Heart left ventricle (tissue), 13 donors: ENCODE results near the gene ALPL.

ENCODE experiments used
- CTCF ChIP-seq, 12 donors: fragments of 200-600 bp; sonication (generic) in 4 of 12; IDR thresholded peaks; one replicate each; pipeline versions ENCODE4 v1.5.0 to v1.8.0; 2018 to 2022; ENCODE audit warnings: antibody characterized with exemption in 12 of 12, mild to moderate bottlenecking in 5 of 12
- POLR2A ChIP-seq, 2 donors: fragments of 450-650 bp; IDR thresholded peaks; one replicate each; pipeline ENCODE4 v1.6.1; 2017; ENCODE audit warnings: antibody characterized with exemption in 2 of 2, mild to moderate bottlenecking in 2 of 2, moderate library complexity in 2 of 2
- donor health status: ischemic (EF 13 %, LVEDD 7.1; RV severe dilation, severe dysfunction).
- donor health status: DM: no; HTN: yes; CAD: no.
- donor health status: DM: no; HTN: no; CAD: no.
- donor health status: ischemic (EF 25% LVEDD 6.9; RV normal size, moderate dysfunction).
- donor health status: ischemic (EF 25% LVEDD 5.7; RV mildly dilated, moderate dysfunction).
- donor health status: ischemic (EF 35%, LVEDD 5.7; RV mildly dilated, moderate dysfunction).
- donor health status: nonischemic (EF 11% LVEDD 7.7; RV severe dilation, severe dysfunction).
- donor health status: DM: yes; HTN: yes; CAD: no.
- donor health status: PGD.
- donor health status: ischemic (EF 29% LVEDD 5.4; RV normal size, mild dysfunction).
- donor health status: nonischemic (EF 23%, LVEDD 6.1; RV moderate dilation, normal function).

GRCh38 chr1:21568809-21569385 lies 59.7 kb downstream of the ALPL start:
- TF ChIP-seq POLR2A (IDR thresholded peaks at IDR 0.05) (no peak), CTCF (IDR thresholded peaks at IDR 0.05) (no peak)
